Measurements from ENCODE around the gene DOCK4. TPM values are rescaled to one million over a fixed set of nuclear protein-coding genes. Genes with fewer than 3 reads are reported as not detected.

Gene DOCK4
- total RNA-seq, 2 experiments from 2014 or later: 0.36 to 1.1 TPM

- intact Hi-C loops (cut with micrococcal nuclease): no loop called here
- H3K9me3 Mint-ChIP-seq: no peaks in the 10 kb centered on the region
- CTCF ChIA-PET: interaction anchor here (1.3 to 3.6 kb wide), 2 partner anchors 19 to 741 kb away, joined by 3 to 17 read pairs; no protein-coding TSS in a partner anchor
Observed at GRCh38 chr7:111755383-111755782, 450.8 kb downstream of the DOCK4 start.

GRCh38 chr7:111753968-111754367, 452.2 kb downstream of the DOCK4 start:
- H3K27me3 Mint-ChIP-seq: peaks cover 5% of the 10 kb centered on the region
- POLR2A ChIA-PET: no interaction called here
- H3K27ac Mint-ChIP-seq: no peak overlapping the region
- H3K9me3 Mint-ChIP-seq: no peaks in the 10 kb centered on the region
- intact Hi-C loops (cut with micrococcal nuclease): loop anchor here (2.0 kb wide), 1 partner anchor 657 kb away; no protein-coding TSS in a partner anchor
- H3K36me3 Mint-ChIP-seq: no peaks in the 10 kb centered on the region
- CTCF ChIA-PET: interaction anchor here (0.9 to 3.6 kb wide), 9 partner anchors 9 to 1668 kb away, joined by 3 to 17 read pairs (median 5); no protein-coding TSS in a partner anchor
- no peaks in the 10 kb centered on the region for H3K4me1 Mint-ChIP-seq (ENCODE audit: low read depth)
- no peak overlapping the region for H3K4me3 Mint-ChIP-seq
- DNase-seq: no peak

More at GRCh38 chr7:111755383-111755782, 450.8 kb downstream of the DOCK4 start:
- no peaks in the 10 kb centered on the region for H3K4me1 Mint-ChIP-seq (ENCODE audit: low read depth)
- no peak overlapping the region for H3K27ac Mint-ChIP-seq
- H3K4me3 Mint-ChIP-seq: no peak overlapping the region
- POLR2A ChIA-PET: no interaction called here
- no peaks in the 10 kb centered on the region for H3K36me3 Mint-ChIP-seq
- H3K27me3 Mint-ChIP-seq: peaks cover 5% of the 10 kb centered on the region
- no peak for DNase-seq

- ChIA-PET POLR2A (interaction anchor here (0.6 kb wide), 2 partner anchors 44 to 663 kb away, joined by 3 to 4 read pairs; no protein-coding TSS in a partner anchor), CTCF (interaction anchor here (0.6 to 3.6 kb wide), 16 partner anchors 8 to 1664 kb away, joined by 3 to 17 read pairs (median 3); no protein-coding TSS in a partner anchor)
- no peaks in the 10 kb centered on the region for H3K4me1 Mint-ChIP-seq (ENCODE audit: low read depth)
- intact Hi-C loops (cut with micrococcal nuclease): loop anchor here (1.0 to 2.0 kb wide), 2 partner anchors 103 to 659 kb away; no protein-coding TSS in a partner anchor
- H3K27me3 Mint-ChIP-seq: peaks cover 7% of the 10 kb centered on the region
- no peaks in the 10 kb centered on the region for H3K9me3 Mint-ChIP-seq
- no peaks in the 10 kb centered on the region for H3K36me3 Mint-ChIP-seq
- H3K4me3 Mint-ChIP-seq: no peak overlapping the region
- H3K27ac Mint-ChIP-seq: no peak overlapping the region
- DNase-seq: peak; percentile 75
Observed at GRCh38 chr7:111752022-111752582, 454.1 kb downstream of the DOCK4 start.

- Mint-ChIP-seq H3K27me3 (peaks cover 7% of the 10 kb centered on the region), H3K4me1 (ENCODE audit: low read depth) (no peaks in the 10 kb centered on the region), H3K36me3 (no peaks in the 10 kb centered on the region), H3K4me3 (no peak overlapping the region), H3K27ac (no peak overlapping the region), H3K9me3 (no peaks in the 10 kb centered on the region)
- ChIA-PET CTCF (interaction anchor here (0.6 to 1.3 kb wide), 5 partner anchors 10 to 1461 kb away, joined by 3 to 4 read pairs (median 3); no protein-coding TSS in a partner anchor), POLR2A (no interaction called here)
- intact Hi-C loops (cut with micrococcal nuclease): no loop called here
- no peak for DNase-seq
Observed at GRCh38 chr7:111750878-111751277, 455.3 kb downstream of the DOCK4 start.

- no peaks in the 10 kb centered on the region for H3K9me3 Mint-ChIP-seq
- peaks cover 7% of the 10 kb centered on the region for H3K27me3 Mint-ChIP-seq
- H3K27ac Mint-ChIP-seq: no peak overlapping the region
- no peaks in the 10 kb centered on the region for H3K36me3 Mint-ChIP-seq
- ChIA-PET CTCF (interaction anchor here (0.6 to 1.3 kb wide), 2 partner anchors 9 to 453 kb away, joined by 3 read pairs; no protein-coding TSS in a partner anchor), POLR2A (no interaction called here)
- H3K4me1 Mint-ChIP-seq (ENCODE audit: low read depth): no peaks in the 10 kb centered on the region
- DNase-seq: no peak
- no peak overlapping the region for H3K4me3 Mint-ChIP-seq
- intact Hi-C loops (cut with micrococcal nuclease): no loop called here
Observed at GRCh38 chr7:111750228-111750627, 456.0 kb downstream of the DOCK4 start.

- H3K36me3 Mint-ChIP-seq: no peaks in the 10 kb centered on the region
- H3K4me3 Mint-ChIP-seq: no peak overlapping the region
- H3K27me3 Mint-ChIP-seq: peaks cover 9% of the 10 kb centered on the region
- intact Hi-C loops (cut with micrococcal nuclease): no loop called here
- ChIA-PET CTCF (interaction anchor here (0.6 to 1.3 kb wide), 2 partner anchors 9 to 453 kb away, joined by 3 read pairs; no protein-coding TSS in a partner anchor), POLR2A (no interaction called here)
- no peak overlapping the region for H3K27ac Mint-ChIP-seq
- no peak for DNase-seq
- no peaks in the 10 kb centered on the region for H3K4me1 Mint-ChIP-seq (ENCODE audit: low read depth)
- H3K9me3 Mint-ChIP-seq: no peaks in the 10 kb centered on the region
Observed at GRCh38 chr7:111749625-111750024, 456.6 kb downstream of the DOCK4 start.

- DNase-seq: no peak
- CTCF ChIA-PET: no interaction called here
- intact Hi-C loops (cut with micrococcal nuclease): no loop called here
- H3K36me3 Mint-ChIP-seq: no peaks in the 10 kb centered on the region
- no peaks in the 10 kb centered on the region for H3K4me1 Mint-ChIP-seq (ENCODE audit: low read depth)
- H3K9me3 Mint-ChIP-seq: no peaks in the 10 kb centered on the region
- POLR2A ChIA-PET: no interaction called here
- H3K27me3 Mint-ChIP-seq: peaks cover 9% of the 10 kb centered on the region
- no peak overlapping the region for H3K4me3 Mint-ChIP-seq
- H3K27ac Mint-ChIP-seq: no peak overlapping the region
Observed at GRCh38 chr7:111747718-111748117, 458.5 kb downstream of the DOCK4 start.

- ChIA-PET CTCF (interaction anchor here (0.6 to 0.7 kb wide), 2 partner anchors 8 to 402 kb away, joined by 3 read pairs; no protein-coding TSS in a partner anchor), POLR2A (no interaction called here)
- intact Hi-C loops (cut with micrococcal nuclease): no loop called here
- Mint-ChIP-seq H3K9me3 (no peaks in the 10 kb centered on the region), H3K4me3 (no peak overlapping the region), H3K4me1 (ENCODE audit: low read depth) (no peaks in the 10 kb centered on the region), H3K27me3 (peaks cover 9% of the 10 kb centered on the region), H3K36me3 (no peaks in the 10 kb centered on the region), H3K27ac (no peak overlapping the region)
- no peak for DNase-seq
Observed at GRCh38 chr7:111746950-111747349, 459.2 kb downstream of the DOCK4 start.

GRCh38 chr7:111744501-111745155, 461.6 kb downstream of the DOCK4 start:
- ChIA-PET CTCF (interaction anchor here (0.8 to 1.6 kb wide), 2 partner anchors 8 to 752 kb away, joined by 3 to 10 read pairs; no protein-coding TSS in a partner anchor), POLR2A (no interaction called here)
- no peaks in the 10 kb centered on the region for H3K4me1 Mint-ChIP-seq (ENCODE audit: low read depth)
- H3K9me3 Mint-ChIP-seq: no peaks in the 10 kb centered on the region
- no peak for DNase-seq
- no peak overlapping the region for H3K4me3 Mint-ChIP-seq
- peaks cover 8% of the 10 kb centered on the region for H3K27me3 Mint-ChIP-seq
- intact Hi-C loops (cut with micrococcal nuclease): loop anchor here (5.0 kb wide), 1 partner anchor 1678 kb away; no protein-coding TSS in a partner anchor
- no peak overlapping the region for H3K27ac Mint-ChIP-seq
- no peaks in the 10 kb centered on the region for H3K36me3 Mint-ChIP-seq

GRCh38 chr7:111743244-111743847, 462.9 kb downstream of the DOCK4 start:
- no peaks in the 10 kb centered on the region for H3K4me1 Mint-ChIP-seq (ENCODE audit: low read depth)
- POLR2A ChIA-PET: no interaction called here
- H3K36me3 Mint-ChIP-seq: no peaks in the 10 kb centered on the region
- no peak overlapping the region for H3K27ac Mint-ChIP-seq
- CTCF ChIA-PET: interaction anchor here (0.6 to 1.6 kb wide), 4 partner anchors 9 to 1481 kb away, joined by 3 to 10 read pairs (median 4); no protein-coding TSS in a partner anchor
- H3K27me3 Mint-ChIP-seq: peaks cover 3% of the 10 kb centered on the region
- no peak for DNase-seq
- no peaks in the 10 kb centered on the region for H3K9me3 Mint-ChIP-seq
- intact Hi-C loops (cut with micrococcal nuclease): loop anchor here (5.0 kb wide), 1 partner anchor 1679 kb away; no protein-coding TSS in a partner anchor
- no peak overlapping the region for H3K4me3 Mint-ChIP-seq

GRCh38 chr7:111741811-111742240, 464.4 kb downstream of the DOCK4 start:
- Mint-ChIP-seq H3K4me3 (no peak overlapping the region), H3K36me3 (no peaks in the 10 kb centered on the region), H3K9me3 (no peaks in the 10 kb centered on the region), H3K27me3 (peaks cover 3% of the 10 kb centered on the region), H3K4me1 (ENCODE audit: low read depth) (no peaks in the 10 kb centered on the region), H3K27ac (no peak overlapping the region)
- ChIA-PET POLR2A (no interaction called here), CTCF (interaction anchor here (0.5 to 3.0 kb wide), 12 partner anchors 8 to 1895 kb away, joined by 3 to 16 read pairs (median 3); no protein-coding TSS in a partner anchor)
- intact Hi-C loops (cut with micrococcal nuclease): loop anchor here (1.0 to 5.0 kb wide), 2 partner anchors 754 to 1680 kb away; no protein-coding TSS in a partner anchor
- DNase-seq: peak; percentile 32

- intact Hi-C loops (cut with micrococcal nuclease): loop anchor here (1.0 to 5.0 kb wide), 2 partner anchors 755 to 1681 kb away; no protein-coding TSS in a partner anchor
- Mint-ChIP-seq H3K36me3 (no peaks in the 10 kb centered on the region), H3K4me1 (ENCODE audit: low read depth) (no peaks in the 10 kb centered on the region), H3K27me3 (peaks cover 6% of the 10 kb centered on the region), H3K27ac (no peak overlapping the region), H3K4me3 (no peak overlapping the region), H3K9me3 (no peaks in the 10 kb centered on the region)
- ChIA-PET CTCF (interaction anchor here (0.6 to 3.0 kb wide), 14 partner anchors 9 to 1894 kb away, joined by 3 to 16 read pairs (median 3); no protein-coding TSS in a partner anchor), POLR2A (no interaction called here)
- DNase-seq: no peak
Observed at GRCh38 chr7:111740942-111741341, 465.3 kb downstream of the DOCK4 start.

Measured in activated CD4-positive, alpha-beta memory T cell treated with anti-CD3 and anti-CD28 coated beads for 36 hours (primary cell).